GM10248 (cell line): ENCODE results near the gene ZBTB17.
"Not testable (repeated sequence)": the region's sequence is repeated elsewhere in the genome, so short reads cannot be mapped to it uniquely, and the experiment has no call there.

Experiments used
- CTCF ChIA-PET: fragments of 300-600 bp; sonication (Branson Sonifier 250); formaldehyde crosslinking; extraction: SDS; loops from one replicate; lab custom pipeline; 2021; ENCODE audit warnings: antibody characterized with exemption; lab: Yijun Ruan, JAX
- POLR2A ChIA-PET: fragments of 350-650 bp; sonication (Branson Sonifier 250); formaldehyde crosslinking; extraction: SDS; loops from one replicate; lab custom pipeline; 2020; ENCODE audit warnings: antibody characterized with exemption; lab: Yijun Ruan, JAX
- DNase-seq: peaks from one replicate; pipeline ENCODE4 v3.0.0; 2012; ENCODE audit errors: extremely low spot score
- TF ChIP-seq, protein P1 (sequence below): IDR thresholded peaks from 2 replicates; pipeline ENCODE4 v1.5.1; 2012; ENCODE audit warnings: mild to moderate bottlenecking, low read depth; ENCODE audit errors: extremely low read depth, missing control alignments, control extremely low read depth

ZBTB17 gene

GRCh38 chr1:15899266-15899665 lies 76.6 kb downstream of the ZBTB17 start:
- CTCF ChIA-PET = no interaction called here
- DNase-seq = no peak
- TF ChIP-seq, protein P1, sequence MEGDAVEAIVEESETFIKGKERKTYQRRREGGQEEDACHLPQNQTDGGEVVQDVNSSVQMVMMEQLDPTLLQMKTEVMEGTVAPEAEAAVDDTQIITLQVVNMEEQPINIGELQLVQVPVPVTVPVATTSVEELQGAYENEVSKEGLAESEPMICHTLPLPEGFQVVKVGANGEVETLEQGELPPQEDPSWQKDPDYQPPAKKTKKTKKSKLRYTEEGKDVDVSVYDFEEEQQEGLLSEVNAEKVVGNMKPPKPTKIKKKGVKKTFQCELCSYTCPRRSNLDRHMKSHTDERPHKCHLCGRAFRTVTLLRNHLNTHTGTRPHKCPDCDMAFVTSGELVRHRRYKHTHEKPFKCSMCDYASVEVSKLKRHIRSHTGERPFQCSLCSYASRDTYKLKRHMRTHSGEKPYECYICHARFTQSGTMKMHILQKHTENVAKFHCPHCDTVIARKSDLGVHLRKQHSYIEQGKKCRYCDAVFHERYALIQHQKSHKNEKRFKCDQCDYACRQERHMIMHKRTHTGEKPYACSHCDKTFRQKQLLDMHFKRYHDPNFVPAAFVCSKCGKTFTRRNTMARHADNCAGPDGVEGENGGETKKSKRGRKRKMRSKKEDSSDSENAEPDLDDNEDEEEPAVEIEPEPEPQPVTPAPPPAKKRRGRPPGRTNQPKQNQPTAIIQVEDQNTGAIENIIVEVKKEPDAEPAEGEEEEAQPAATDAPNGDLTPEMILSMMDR = no peak
- POLR2A ChIA-PET = no interaction called here

DNA sequence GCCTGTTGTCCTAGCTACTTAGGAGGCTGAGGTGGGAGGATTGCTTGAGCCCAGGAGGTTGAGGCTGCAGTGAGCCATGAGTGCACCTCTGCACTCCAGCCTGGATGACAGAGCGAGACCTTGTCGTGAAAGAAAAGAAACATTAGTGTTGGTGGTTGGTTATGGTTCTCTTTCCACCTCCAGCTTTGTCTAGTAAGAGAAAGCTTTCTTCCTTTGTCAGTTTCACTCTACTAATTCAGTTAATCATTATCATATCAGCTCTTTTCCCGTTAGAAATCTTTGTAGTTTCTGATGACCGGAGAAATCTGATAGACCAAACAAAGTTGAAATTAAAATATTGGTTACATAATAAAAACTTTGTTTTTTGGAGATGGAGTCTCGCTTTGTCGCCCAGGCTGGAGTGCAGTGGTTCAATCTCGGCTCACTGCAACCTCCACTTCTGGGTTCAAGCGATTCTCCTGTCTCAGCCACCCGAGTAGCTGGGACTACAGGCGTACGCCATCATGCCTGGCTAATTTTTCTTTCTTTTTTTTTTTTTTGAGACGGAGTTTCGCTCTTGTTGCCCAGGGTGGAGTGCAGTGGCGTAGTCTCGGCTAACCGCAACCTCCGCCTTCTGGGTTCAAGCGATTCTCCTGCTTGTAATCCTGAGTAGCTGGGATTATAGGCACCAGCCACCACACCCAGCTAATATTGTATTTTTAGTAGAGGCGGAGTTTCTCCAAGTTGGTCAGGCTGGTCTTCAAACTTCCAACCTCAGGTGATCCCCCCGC lies 78.9 kb downstream of the ZBTB17 start:
- CTCF ChIA-PET = interaction anchor here (1.0 to 1.7 kb wide), 2 partner anchors 82 to 105 kb away, joined by 4 to 5 read pairs; no protein-coding TSS in a partner anchor
- DNase-seq, POLR2A ChIA-PET: not testable (repeated sequence)

GRCh38 chr1:15895233-15895632 lies 80.7 kb downstream of the ZBTB17 start:
- ChIA-PET POLR2A (interaction anchor here (0.6 kb wide), 1 partner anchor 51 kb away, joined by 4 read pairs; no protein-coding TSS in a partner anchor), CTCF (interaction anchor here (0.6 to 1.1 kb wide), 2 partner anchors 8 to 9 kb away, joined by 3 read pairs; no protein-coding TSS in a partner anchor)
- DNase-seq = no peak
- TF ChIP-seq, protein P1 = no peak

DNA sequence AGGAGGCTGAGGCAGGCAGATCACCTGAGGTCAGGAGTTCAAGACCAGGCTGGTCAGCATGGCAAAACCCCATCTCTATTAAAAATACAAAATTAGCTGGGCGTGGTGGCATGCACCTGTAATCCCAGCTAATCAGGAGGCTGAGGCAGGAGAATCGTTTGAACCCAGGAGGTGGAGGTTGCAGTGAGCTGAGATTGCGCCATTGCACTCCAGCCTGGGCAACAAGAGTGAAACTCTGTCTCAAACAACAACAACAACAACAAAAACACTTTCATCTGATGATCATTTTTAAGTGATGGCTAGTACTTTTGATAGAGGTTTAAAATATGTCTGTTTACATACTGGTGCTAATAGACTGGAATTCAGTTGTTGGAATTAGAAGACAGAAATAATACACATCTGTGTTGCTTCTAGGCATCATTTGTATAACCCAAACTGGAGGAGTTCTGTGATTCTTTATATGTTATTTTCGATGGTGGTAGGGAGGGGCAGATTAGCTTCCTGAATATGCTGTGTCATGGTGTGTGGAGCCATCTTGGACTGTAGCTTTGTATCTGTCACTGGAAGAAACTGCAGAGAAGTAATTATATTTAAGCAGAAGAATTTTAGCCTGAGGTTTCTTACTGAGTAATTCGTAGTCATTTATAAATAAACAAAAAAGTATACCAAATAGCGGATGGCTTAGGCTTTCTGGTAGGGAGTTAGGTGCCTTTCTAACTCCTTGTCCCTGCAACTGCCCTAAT lies 82.9 kb downstream of the ZBTB17 start:
- POLR2A ChIA-PET, DNase-seq, CTCF ChIA-PET: not testable (repeated sequence)
